HEK293T (cell line): ENCODE results near the gene LPAR3.

Experiments used
- BHLHE40 ChIP-seq: fragments of 450-650 bp; IDR thresholded peaks from 2 replicates; pipeline ENCODE4 v1.6.1; 2016; ENCODE audit warnings: mild to moderate bottlenecking, moderate library complexity, borderline replicate concordance
- HDGF ChIP-seq: fragments of 450-650 bp; IDR thresholded peaks from 2 replicates; pipeline ENCODE4 v1.6.1; 2017; ENCODE audit warnings: antibody characterized with exemption, borderline replicate concordance
- NFRKB ChIP-seq: fragments of 450-650 bp; IDR thresholded peaks from 2 replicates; pipeline ENCODE4 v1.6.1; 2016; ENCODE audit warnings: mild to moderate bottlenecking, moderate library complexity
- SP1 ChIP-seq: fragments of 450-650 bp; IDR thresholded peaks from 2 replicates; pipeline ENCODE4 v1.6.1; 2017

DNA sequence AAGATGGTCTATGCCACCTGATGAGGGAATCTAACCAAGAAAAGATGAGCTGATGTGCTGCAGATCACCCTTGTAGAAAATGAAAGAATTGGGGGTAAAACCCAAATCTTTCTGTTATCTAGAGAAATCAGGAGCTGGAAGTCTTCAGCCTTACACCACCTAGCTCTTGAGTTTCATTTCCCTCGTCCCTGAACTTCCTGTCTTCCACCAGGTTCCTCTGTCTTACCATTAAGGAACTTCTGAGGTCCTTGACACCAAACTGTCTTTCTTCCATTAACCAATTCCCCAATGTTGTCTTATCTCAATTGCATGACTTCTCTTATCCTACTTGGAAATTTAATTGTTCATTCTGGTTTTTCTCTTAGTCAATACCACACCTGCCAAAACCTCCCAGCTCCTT, 31.5 kb downstream of the LPAR3 start:
- TF ChIP-seq NFRKB, result no peak
- no peak for TF ChIP-seq SP1
- TF ChIP-seq HDGF, result no peak
- no peak for TF ChIP-seq BHLHE40
